Fibroblast of lung (primary cell): ENCODE results near the gene TRPM6. TPM values are rescaled to one million over a fixed set of nuclear protein-coding genes. Genes with fewer than 3 reads are reported as not detected.

Source experiments
- DNase-seq, 2 donors: peaks; one replicate each; pipeline versions ENCODE4 v3.0.0 to v3.0.0-alpha.2; 2010; ENCODE audit warnings: low read depth in 2 of 2
- H2AFZ ChIP-seq: 2 replicates; pipeline ENCODE4 v1.5.1; 2012; ENCODE audit warnings: low read length, control low read depth, inconsistent platforms
- H3K27ac ChIP-seq: 2 replicates; pipeline ENCODE4 v1.5.1; 2011; ENCODE audit warnings: low read length, control low read depth; ENCODE audit not compliant: insufficient read depth
- H3K27me3 ChIP-seq: 2 replicates; pipeline ENCODE4 v1.5.1; 2011; ENCODE audit warnings: mild to moderate bottlenecking, low read length; ENCODE audit not compliant: control insufficient read depth, insufficient read depth
- H3K36me3 ChIP-seq: 2 replicates; pipeline ENCODE4 v1.5.1; 2011; ENCODE audit warnings: low read length; ENCODE audit not compliant: control insufficient read depth, insufficient read depth
- H3K4me1 ChIP-seq: 2 replicates; pipeline ENCODE4 v1.5.1; 2011; ENCODE audit warnings: low read length; ENCODE audit not compliant: control insufficient read depth, insufficient read depth; ENCODE audit errors: extremely low read depth
- H3K4me2 ChIP-seq: 2 replicates; pipeline ENCODE4 v1.5.1; 2011; ENCODE audit warnings: low read length, control low read depth; ENCODE audit not compliant: insufficient read depth; ENCODE audit errors: extremely low read depth
- H3K4me3 ChIP-seq, 4 experiments: fragments of 200-600 bp in 1 of 4; sonication (generic) in 1 of 4; replicated peaks in 1 of 4; 2 replicates each; pipeline ENCODE4 v1.5.1; 2011 to 2016; ENCODE audit warnings: low read length in 4 of 4, low read depth in 3 of 4, mild to moderate bottlenecking in 3 of 4, control low read depth in 2 of 4, inconsistent platforms in 1 of 4, mixed read lengths in 1 of 4; ENCODE audit not compliant: insufficient read depth in 1 of 4; ENCODE audit errors: control extremely low read depth in 1 of 4
- H3K79me2 ChIP-seq: 2 replicates; pipeline ENCODE4 v1.5.1; 2012; ENCODE audit warnings: mild to moderate bottlenecking, low read length, inconsistent platforms; ENCODE audit not compliant: control insufficient read depth, insufficient read depth
- H3K9ac ChIP-seq: 2 replicates; pipeline ENCODE4 v1.5.1; 2011; ENCODE audit warnings: mild to moderate bottlenecking, low read length, control low read depth; ENCODE audit not compliant: insufficient read depth
- H3K9me3 ChIP-seq: 2 replicates; pipeline ENCODE4 v1.5.1; 2012; ENCODE audit warnings: low read depth, low read length; ENCODE audit not compliant: control insufficient read depth, insufficient read depth
- H4K20me1 ChIP-seq: 2 replicates; pipeline ENCODE4 v1.5.1; 2011; ENCODE audit warnings: low read length; ENCODE audit not compliant: control insufficient read depth, insufficient read depth; ENCODE audit errors: extremely low read depth
- EZH2 ChIP-seq: IDR thresholded peaks from 2 replicates; pipeline ENCODE4 v1.5.1; 2012; ENCODE audit warnings: low read length, control low read depth, mild to moderate bottlenecking; ENCODE audit errors: missing control alignments
- polyA plus RNA-seq, 2 donors: library from polyadenylated mRNA; depleted of rRNA in 1 of 2; stranded (reverse) in 1 of 2; unstranded in 1 of 2; fragments of >200 nt; gene quantifications; 2 replicates each; pipeline ENCODE4 v1.2.1, GENCODE V29; 2011 to 2012; ENCODE audit warnings: missing spikeins in 1 of 2
- total RNA-seq: library from RNA; depleted of rRNA; stranded (reverse); fragments of >200 nt; gene quantifications from 2 replicates; pipeline ENCODE4 v1.2.1, GENCODE V29; 2014
- TF ChIP-seq, protein P1 (sequence below), 2 donors: IDR thresholded peaks in 1 of 2; conservative IDR thresholded peaks in 1 of 2; 1 replicate in 1 of 2; 2 replicates in 1 of 2; pipeline ENCODE4 v1.5.1; 2011 to 2012; ENCODE audit warnings: low read length in 2 of 2, control low read depth in 1 of 2, inconsistent platforms in 1 of 2, low read depth in 1 of 2, mild to moderate bottlenecking in 1 of 2

The TRPM6 gene
- total and polyA plus RNA-seq, 2 donors (not counting 1 experiment from before 2014, with no cell fraction given): under 0.01 to 0.02 TPM

GRCh38 chr9:74772121-74772520 is 115.6 kb downstream of the TRPM6 start:
- TF ChIP-seq, protein P1, sequence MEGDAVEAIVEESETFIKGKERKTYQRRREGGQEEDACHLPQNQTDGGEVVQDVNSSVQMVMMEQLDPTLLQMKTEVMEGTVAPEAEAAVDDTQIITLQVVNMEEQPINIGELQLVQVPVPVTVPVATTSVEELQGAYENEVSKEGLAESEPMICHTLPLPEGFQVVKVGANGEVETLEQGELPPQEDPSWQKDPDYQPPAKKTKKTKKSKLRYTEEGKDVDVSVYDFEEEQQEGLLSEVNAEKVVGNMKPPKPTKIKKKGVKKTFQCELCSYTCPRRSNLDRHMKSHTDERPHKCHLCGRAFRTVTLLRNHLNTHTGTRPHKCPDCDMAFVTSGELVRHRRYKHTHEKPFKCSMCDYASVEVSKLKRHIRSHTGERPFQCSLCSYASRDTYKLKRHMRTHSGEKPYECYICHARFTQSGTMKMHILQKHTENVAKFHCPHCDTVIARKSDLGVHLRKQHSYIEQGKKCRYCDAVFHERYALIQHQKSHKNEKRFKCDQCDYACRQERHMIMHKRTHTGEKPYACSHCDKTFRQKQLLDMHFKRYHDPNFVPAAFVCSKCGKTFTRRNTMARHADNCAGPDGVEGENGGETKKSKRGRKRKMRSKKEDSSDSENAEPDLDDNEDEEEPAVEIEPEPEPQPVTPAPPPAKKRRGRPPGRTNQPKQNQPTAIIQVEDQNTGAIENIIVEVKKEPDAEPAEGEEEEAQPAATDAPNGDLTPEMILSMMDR (conservative IDR thresholded peaks at IDR 0.05 in 1 of 2, IDR thresholded peaks at IDR 0.05 in 1 of 2; ENCODE audit: low read depth in 1 of 2, low read length in 2 of 2): no peak
- TF ChIP-seq EZH2: no peak
- Histone ChIP-seq H3K27ac (no peak overlapping the region), H3K4me3 (no peak overlapping the region), H3K9ac (no peak overlapping the region), H4K20me1 (no peaks in the 10 kb centered on the region), H3K4me2 (no peak overlapping the region), H3K36me3 (no peaks in the 10 kb centered on the region), H3K4me1 (no peaks in the 10 kb centered on the region), H3K27me3 (no peaks in the 10 kb centered on the region), H3K79me2 (no peaks in the 10 kb centered on the region), H3K9me3 (no peaks in the 10 kb centered on the region), H2AFZ (no peak overlapping the region)
- no peak for DNase-seq

DNA sequence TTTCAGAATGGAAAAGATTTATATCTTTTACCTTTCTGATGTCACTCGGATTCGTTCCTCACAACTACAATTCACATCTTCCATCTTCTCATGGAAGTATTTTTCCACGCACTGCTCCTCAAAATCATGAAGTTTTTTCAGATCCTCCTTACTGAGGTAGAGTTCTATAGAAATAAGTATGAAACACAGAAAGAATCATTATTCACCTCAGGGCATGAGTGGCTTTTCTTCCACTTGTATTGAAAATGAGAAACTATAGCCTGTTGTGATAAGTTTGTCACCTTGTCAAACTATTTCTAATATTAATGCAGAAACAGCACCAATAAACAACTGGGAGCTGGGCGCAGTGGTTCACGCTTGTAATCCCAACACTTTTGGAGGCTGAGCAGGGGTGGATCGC is 116.0 kb downstream of the TRPM6 start:
- no peak overlapping the region for H2AFZ ChIP-seq
- H4K20me1 ChIP-seq: no peaks in the 10 kb centered on the region
- TF ChIP-seq, protein P1 (conservative IDR thresholded peaks at IDR 0.05 in 1 of 2, IDR thresholded peaks at IDR 0.05 in 1 of 2; ENCODE audit: low read depth in 1 of 2, low read length in 2 of 2): no peak
- no peak for TF ChIP-seq EZH2
- H3K27me3 ChIP-seq: no peaks in the 10 kb centered on the region
- no peaks in the 10 kb centered on the region for H3K36me3 ChIP-seq
- H3K4me1 ChIP-seq: no peaks in the 10 kb centered on the region
- no peak for DNase-seq
- H3K4me3 ChIP-seq: no peak overlapping the region
- H3K9ac ChIP-seq: no peak overlapping the region
- no peak overlapping the region for H3K27ac ChIP-seq
- no peaks in the 10 kb centered on the region for H3K79me2 ChIP-seq
- H3K9me3 ChIP-seq: no peaks in the 10 kb centered on the region
- no peak overlapping the region for H3K4me2 ChIP-seq

DNA sequence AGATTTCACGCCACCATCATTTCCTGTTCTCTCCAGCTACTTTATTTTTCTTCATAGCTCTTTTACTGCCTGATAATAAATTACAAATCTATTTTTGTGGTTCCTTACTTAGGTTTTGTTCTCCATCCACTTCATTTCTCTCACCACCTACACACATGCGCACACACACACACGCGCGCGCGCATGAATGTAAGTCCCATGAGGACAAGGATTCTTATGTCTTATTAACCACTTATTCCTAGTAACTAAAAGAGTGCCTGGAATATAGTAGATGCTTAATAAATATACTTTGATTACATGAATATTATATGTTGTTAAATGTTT is 116.5 kb downstream of the TRPM6 start:
- no peaks in the 10 kb centered on the region for H3K27me3 ChIP-seq
- no peak for DNase-seq
- H3K36me3 ChIP-seq: no peaks in the 10 kb centered on the region
- H3K4me3 ChIP-seq: no peak overlapping the region
- TF ChIP-seq, protein P1 (conservative IDR thresholded peaks at IDR 0.05 in 1 of 2, IDR thresholded peaks at IDR 0.05 in 1 of 2; ENCODE audit: low read depth in 1 of 2, low read length in 2 of 2): no peak
- no peak overlapping the region for H3K4me2 ChIP-seq
- no peaks in the 10 kb centered on the region for H3K79me2 ChIP-seq
- no peak overlapping the region for H3K9ac ChIP-seq
- no peaks in the 10 kb centered on the region for H4K20me1 ChIP-seq
- no peak overlapping the region for H3K27ac ChIP-seq
- no peak overlapping the region for H2AFZ ChIP-seq
- H3K9me3 ChIP-seq: no peaks in the 10 kb centered on the region
- H3K4me1 ChIP-seq: no peaks in the 10 kb centered on the region
